HG02588 (cell line): Measurements from ENCODE around the gene BAIAP2L1.
A peak's percentile ranks its signal among the peaks of the same experiment; 100 is the strongest.

ENCODE experiments used
- ATAC-seq: cut with Tn5 transposase; IDR thresholded peaks from one replicate; pipeline ENCODE4 v1.9.1; 2021; ENCODE audit warnings: mild to moderate bottlenecking, moderate library complexity; ENCODE audit not compliant: unreplicated experiment

Gene BAIAP2L1

DNA sequence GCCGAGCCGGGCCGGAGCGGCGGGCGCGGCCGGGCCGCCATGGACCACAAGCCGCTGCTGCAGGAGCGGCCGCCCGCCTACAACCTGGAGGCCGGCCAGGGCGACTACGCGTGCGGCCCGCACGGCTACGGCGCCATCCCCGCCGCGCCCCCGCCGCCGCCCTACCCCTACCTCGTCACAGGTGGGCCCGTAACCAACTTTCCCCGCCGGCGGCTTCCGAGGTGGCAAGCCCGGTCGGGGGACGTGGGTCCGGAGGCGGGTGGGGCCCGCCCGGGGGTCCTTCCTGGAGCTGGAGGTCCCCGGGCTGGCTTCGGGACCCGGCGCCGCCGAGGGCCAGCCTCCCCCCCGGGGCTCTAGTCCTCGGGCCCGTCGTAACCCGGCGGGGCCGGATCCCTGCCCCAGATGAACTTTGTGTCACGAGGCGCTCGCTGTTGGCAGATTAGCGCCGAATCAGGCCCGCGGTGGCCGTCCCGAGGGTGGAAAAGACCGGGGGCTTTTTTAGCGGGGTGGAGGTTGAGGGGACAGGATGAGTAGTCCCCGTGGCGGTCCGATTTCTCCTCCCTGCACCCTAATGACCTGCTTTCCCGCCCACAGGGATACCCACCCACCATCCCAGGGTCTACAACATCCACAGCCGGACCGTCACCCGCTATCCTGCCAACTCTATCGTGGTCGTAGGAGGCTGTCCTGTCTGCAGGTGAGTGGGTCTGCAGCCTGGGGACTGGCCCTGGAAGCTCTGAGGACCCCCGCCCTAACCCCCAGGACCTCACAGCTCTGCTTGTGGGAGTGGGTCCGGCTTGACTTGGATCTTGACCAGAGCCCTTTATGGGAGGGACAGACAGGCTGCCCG, 118.9 kb downstream of the BAIAP2L1 start:
- ATAC-seq: peak; percentile 31

DNA sequence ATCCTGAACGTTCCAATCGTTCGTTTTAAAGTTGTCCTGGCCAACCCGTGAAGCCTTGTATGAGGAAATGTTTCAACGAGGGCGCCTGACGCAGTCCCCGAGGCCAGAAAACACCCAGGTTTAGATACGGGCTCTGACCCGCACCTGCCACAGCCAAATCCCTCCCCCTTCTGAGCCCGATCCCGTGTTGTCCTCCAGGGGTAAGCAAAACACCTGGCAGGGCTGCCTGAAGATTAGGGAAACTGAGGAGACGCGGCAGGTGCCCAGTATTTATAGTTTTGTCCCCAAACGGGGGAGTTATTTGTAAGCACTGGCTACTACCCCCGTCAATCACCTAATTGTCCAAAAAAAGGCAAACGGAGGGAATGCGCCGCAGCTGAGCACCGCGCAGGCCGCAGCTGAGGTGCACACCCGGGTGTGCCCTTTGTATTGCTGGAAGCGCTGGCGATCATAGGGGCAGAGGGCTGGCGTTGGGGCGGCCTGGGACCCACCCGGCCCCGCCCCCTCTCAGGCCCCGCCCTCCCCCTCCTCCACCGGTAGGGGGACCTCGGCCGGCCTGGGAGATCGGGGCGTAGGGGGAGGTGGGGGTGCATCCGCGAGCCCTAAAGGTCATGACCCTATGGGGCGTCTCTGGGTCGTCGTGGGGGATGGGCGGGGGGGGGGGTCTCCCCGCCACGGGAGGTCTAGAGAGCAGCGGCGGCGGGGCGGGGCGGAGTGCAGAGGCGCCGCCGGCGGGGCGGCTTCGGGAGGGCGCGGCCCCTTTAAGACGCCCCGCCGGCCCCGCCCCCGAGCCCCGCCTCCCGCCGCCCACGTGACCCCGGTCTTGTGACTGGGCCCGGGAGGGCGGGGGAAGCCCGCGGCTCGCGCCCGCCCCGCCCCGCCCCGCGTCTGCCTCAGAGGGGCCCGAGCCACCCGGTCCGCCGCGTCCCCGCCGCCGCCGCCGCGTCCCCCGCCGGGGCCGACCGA, 119.8 kb downstream of the BAIAP2L1 start, which contains the start of gene BRI3:
BRI3 (plus strand) TSS at position 896 of the 966 bp plus-strand sequence. CDS start 110 bp downstream, outside the sequence.
- peak; percentile 75 for ATAC-seq

DNA sequence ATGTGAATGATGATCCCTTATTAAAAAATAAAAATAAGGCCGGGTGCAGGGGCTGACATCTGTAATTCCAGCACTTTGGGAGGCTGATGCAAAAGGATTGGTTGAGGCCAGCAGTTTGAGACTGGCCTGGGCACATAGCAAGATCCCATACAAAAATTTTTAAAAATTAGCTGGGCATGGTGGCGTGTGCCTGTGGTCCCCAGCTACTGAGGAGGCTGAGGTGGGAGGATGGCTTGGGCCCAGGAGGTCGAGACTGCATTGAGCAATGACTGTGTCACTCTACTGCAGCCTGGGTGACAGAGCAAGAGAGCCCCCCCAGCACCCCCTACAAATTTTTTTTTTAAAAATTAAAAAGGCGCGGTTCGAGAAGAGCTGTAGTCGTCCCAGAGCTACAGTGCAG, 120.6 kb downstream of the BAIAP2L1 start:
- ATAC-seq: no peak

DNA sequence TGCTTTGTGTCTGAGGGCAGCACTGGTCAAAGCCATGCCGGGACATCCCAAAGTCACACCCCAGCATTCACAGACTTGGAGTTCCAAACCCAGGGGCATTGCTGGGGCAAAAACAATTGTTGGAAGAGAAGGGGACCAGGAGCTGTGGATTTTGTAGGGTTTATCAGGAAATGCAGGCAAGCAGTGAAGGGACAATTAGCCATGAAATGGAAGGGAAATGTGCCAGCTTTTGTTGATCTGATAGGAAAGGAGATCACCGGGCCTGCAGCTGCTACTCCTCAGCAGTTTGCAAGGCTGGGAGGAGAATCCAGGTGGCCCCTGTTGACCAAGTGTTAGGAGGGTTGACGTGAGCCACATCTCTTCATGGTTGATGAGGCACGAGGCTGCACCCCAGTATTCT, 122.0 kb downstream of the BAIAP2L1 start:
- no peak for ATAC-seq

DNA sequence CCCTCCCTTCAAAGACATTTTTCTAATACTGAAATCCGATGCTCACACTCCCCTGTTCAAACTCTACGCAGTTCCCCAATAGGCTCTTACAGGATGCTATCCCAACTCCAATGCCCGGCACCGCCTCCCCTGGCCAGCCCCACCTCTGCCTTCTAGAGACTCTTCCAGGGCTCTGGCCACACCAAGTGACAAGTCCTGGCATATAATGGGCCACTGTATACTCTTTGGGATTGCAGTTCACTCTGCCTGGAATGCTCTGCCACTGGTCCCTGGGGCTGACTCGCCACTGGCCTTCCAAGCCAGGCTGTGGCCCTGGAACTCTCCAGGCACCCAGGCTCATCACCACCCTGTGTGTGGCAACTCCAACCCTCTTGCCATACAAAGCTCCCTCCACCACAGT, 122.5 kb downstream of the BAIAP2L1 start:
- ATAC-seq: no peak

DNA sequence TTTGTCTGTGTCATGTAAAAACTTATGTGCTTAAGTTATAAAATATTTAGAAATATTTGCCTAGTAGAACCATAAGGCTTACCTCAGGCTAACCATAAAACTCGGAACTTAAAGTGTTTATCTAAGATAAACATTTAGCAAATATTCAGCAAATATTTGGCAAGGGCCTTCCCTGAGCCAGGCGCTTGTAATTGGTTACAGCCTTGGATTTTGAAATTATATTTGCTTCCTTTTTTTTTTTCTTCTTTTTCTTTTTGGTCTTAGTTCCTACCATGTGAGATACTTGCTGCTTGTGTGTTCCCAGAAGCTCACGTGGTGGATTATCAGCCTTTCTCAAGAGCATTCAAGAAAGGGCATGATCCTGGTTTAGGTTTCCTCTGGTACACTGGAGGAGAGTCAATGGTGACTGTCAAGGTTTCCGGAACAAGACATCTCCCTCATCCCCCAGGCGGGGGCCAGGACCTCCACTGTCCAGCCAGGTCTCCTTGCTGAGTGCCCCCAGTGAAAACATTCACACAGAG, 124.6 kb downstream of the BAIAP2L1 start:
- no peak for ATAC-seq

DNA sequence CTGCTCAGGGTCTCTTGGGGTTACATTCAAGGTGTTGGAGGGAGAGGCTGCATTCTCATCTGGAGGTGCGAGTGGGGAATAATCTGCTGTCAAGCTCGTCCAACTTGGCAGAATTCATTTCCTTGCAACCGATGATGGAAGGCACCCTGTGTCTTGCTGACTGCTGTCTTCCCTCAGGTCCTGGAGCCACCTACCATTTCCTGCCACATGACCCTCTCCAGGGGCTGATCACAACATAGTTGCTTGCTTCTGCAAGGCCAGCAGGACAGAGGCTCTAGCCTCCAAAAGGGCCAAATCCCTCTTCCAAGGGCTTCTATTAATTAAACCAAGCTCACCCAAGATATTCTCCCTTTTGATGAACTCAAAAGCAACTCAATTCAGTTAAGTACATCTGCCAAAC, 133.6 kb downstream of the BAIAP2L1 start:
- ATAC-seq: no peak

DNA sequence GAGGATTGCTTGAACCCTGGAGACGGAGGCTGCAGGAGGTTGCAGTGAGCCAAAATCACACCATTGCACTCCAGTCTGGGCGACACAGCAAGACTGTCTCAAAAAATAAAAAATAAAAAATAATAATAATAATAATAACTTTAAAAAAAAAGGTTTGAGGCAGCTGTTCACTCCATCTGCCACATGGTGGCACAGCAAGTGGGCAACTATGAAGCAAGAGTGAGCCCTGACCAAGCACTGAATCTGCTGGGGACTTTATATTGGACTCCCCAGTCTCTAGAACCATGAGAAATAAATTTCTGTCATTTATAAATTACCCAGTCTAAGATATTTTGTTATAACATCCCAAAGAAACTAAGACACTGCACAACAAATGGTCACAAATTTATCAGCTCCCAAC, 134.1 kb downstream of the BAIAP2L1 start:
- ATAC-seq: no peak

DNA sequence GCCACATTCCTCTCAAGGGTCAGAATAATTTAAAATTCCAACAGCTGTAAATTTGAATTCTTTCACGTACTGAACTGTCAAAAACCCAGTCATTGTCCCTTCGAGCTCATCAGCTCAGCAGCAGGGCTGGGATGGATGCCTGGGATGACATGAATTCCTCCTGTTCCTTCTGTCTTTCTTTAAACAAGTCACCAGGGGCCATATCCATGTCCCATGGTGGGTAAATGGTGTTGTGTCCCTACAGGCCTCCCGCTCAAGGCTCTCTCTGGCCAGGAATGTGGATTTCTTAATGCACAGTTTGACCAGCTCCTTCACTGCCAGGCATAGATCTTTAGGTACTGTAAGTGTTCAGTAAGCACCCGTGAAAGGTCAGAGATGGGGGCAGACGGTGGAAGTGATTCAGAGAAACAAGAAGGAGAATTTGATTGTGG, 135.0 kb downstream of the BAIAP2L1 start:
- ATAC-seq: no peak

DNA sequence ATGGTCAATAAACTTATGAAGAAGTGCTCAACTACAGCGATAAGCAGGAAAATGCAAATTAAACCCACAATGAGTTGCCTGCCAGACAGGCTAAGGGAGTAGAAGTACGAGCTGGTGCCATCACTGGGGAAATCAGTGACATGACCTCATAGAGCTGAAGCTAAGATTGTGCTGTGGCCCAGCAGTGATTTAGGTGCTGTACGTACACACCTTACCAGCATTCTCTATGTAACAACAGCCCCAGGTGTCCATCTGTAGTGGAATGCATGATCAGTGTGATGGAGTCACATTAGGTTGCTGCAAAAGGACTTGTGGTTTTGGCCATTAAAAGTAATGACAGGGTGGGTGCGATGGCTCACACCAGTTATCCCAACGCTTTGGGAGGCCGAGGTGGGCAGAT, 143.2 kb downstream of the BAIAP2L1 start:
- no peak for ATAC-seq

DNA sequence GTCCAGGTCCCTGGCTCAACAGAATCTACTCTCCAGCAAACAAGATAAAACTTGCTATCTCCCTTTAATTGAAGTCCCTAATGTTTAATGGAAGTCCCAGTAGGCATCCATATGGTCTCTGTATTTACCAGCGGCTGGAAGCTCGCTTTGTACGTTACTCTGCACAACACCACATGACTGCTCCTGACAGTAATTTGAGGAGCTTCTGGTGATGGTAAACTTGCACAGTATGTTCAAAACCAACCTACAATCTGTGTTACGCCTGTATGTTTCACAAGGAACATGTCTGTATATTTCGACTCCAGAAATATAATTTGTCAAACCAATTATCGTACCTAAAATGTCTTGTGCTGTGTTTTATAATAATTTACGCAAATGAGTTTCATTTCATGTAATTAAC, 144.5 kb downstream of the BAIAP2L1 start:
- ATAC-seq: no peak

DNA sequence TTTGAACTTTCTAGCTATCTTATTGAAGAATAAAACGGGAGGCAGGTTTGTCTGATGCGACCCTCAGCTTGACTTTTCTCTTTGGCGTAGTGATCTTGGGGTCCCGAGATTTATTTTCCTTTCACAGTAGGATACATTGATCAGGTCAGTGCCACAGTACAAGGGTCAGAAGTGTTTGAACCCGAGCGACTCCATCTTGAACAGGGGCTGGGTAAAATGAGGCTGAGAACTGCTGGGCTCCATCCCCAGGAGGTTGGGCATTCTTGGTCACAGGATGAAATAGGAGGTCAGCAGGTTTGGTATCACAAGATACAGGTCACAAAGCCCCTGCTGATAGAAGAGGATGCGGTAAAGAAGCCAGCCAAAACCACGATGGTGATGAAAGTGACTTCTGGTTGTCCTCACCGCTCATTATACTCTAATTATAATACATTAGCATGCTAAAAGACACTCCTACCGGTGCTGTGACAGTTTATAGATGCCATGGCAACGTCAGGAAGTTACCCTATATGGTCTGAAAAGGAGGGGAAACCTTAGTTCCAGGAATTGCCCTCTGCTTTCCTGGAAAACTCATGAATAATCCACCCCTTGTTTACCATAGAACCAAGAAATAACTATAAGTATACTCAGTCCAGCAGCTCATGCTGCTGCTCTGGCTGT, 145.8 kb downstream of the BAIAP2L1 start:
- ATAC-seq: no peak

DNA sequence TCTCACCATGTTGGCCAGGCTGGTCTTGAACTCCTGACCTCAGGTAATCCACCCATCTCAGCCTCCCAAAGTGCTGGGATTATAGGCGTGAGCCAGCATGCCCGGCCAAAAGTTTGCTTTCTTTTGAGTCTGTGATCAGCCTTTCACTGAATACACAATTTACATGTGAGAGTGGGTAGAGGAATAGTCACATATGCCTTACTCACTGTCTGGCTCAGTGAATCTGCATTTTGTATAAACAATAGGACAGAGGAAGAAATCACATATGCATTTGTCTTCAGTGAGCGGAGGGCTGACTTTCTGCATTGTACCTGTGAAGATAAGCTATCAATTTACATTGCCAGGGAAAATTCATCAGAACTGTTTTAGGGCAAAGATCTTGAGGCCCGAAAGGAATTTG, 146.4 kb downstream of the BAIAP2L1 start:
- no peak for ATAC-seq

DNA sequence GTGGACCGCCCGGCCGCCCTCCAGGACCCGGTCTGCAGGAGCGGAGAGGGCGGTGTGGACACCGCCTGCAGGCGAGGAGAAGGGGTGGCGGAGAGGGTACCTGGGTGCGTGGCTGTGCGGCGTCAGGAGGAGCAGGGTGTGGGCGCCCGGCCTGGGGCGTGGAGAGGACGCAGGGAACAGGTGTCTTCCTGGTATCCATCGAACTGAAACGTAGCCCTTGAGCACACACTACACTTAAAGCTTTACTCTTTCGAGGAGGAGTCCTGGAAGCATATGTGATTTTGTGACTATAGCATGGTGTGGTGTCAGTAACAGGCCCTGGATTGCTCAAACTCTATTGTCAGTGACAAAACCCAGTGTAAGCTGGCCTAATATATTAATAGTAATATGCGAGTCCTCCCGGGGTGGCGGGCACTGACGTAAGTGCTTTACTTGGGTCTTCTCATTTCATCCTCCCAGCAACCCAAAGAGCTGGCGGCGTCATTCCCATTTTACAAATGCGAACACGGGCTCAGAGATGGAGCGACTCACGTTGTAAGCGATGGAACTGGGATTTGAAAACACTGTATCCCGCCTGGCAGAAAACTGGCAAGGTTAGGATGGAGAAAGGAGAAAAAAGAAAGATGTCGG, 148.3 kb downstream of the BAIAP2L1 start:
- no peak for ATAC-seq

DNA sequence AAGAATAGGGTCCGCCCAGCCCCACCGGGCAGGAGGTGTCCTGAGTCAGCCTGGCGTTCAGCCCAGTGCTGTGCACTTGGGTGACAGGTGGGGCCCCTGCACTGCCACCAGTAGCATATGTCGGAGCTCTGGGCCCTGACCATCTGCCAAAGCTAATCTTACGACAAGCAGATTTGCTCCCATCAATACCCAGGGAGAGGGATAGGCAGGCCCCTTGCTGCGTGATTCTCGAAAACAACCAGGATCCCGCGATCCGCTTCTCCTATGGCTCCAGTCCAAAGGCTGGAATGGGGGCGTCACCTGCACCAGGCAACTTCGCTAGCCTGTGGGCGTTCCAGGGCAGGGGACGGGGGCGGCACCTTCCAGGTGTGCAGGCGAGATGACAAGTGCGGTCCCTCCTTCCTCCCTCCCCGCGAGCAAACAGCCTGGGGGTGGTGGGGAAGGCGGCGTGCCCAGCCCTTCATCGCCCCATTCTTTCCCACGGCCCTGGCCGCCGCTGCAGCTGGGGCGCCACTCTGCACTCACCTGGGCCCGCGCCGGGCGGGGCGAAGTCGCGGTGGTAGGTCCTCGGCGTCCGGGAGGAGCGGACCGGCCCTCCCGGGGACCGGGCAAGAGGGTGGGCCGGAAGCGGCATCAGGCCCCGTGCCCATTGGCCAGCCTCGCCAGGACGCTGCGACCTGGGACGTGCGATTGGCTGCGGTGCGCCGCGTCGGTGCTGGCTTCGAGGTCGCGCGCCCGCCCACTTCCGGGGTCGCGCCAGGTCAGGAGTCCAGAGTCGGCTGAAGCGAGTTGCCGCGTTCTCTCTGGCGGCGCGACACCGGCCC, 149.1 kb downstream of the BAIAP2L1 start, which contains the start of gene TECPR1:
TECPR1 (minus strand) TSS at position 632 of the 824 bp plus-strand sequence. CDS start 6,086 bp downstream, outside the sequence.
- peak; percentile 97 for ATAC-seq

DNA sequence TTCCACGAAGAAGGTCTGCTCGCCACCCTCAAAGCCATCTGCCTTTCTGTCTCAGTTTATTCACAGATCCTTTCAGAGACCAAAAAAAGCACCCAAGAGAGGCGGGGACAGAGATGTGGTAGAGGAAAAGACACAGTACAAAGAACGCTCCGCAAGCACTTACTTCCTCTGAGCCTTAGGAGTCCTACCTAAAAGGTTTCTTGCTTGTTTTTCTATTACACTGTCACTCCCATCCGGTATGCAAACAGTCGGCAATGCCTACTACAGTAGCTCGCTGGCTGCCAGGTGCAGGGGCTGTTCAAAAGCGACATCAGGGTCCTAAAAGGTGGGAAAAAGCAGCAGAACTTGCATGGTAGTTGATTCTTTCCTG, 149.7 kb downstream of the BAIAP2L1 start:
- peak; percentile 30 for ATAC-seq

DNA sequence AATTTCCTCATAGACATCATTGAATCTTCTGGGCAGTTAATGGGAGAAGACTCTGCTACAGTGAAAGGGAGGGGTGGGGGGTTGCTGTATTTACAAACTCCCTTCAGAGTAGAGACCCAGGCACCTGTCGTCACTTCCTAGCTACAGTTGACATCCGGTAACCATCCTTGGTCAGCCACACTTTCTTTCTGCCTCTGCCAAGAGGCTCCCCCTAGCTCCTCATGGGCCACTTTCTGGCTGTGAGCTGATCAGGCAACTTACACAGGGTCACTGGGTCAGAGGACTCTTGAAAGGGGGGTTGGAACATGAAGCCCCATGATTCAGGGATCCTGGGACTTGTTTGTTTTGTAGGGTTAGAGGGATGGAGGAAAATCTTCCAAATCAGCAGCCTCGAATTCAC, 150.1 kb downstream of the BAIAP2L1 start:
- ATAC-seq: no peak

DNA sequence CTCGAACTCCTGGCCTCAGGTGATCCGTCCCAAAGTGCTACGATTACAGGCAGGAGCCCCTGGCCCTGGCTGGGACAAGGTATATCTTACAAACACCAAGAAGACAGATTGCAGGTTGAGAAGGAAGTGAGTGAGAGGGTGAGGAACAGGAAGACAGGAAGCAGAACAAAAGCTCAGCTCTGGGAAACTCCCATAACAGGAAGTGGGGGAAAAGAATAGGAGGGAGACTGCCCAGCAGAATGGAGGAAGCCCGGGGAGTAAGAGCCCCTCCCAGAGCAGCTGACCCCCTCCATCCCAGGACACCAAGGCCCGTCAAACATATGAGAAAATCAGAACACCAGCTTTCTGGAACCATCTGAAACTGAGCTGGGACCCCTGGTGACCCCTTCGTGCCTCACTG, 151.8 kb downstream of the BAIAP2L1 start:
- ATAC-seq: no peak

DNA sequence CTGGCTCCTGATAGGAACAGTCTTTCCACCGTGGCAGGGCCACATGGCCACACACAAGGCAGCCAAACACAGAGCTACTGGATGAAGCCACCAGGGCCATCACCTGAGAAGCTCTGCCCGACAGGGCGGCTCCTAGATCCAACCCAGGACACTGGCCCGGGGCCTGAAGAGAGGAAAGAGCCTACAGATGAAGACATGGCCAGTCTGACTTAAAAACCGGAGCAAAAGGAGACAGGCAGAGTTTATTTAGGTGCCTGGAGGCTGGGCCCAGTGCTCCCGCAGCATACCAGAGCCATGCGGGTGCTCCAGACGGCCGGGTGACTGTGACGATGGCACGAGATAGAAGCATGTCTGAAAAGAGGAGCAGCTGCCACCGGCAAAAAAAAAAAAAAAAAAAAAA, 152.7 kb downstream of the BAIAP2L1 start:
- no peak for ATAC-seq
